ENCODE data around the gene TFDP2.
"Not testable (repeated sequence)": the region's sequence is repeated elsewhere in the genome, so short reads cannot be mapped to it uniquely, and the experiment has no call there.

The TFDP2 gene

DNA sequence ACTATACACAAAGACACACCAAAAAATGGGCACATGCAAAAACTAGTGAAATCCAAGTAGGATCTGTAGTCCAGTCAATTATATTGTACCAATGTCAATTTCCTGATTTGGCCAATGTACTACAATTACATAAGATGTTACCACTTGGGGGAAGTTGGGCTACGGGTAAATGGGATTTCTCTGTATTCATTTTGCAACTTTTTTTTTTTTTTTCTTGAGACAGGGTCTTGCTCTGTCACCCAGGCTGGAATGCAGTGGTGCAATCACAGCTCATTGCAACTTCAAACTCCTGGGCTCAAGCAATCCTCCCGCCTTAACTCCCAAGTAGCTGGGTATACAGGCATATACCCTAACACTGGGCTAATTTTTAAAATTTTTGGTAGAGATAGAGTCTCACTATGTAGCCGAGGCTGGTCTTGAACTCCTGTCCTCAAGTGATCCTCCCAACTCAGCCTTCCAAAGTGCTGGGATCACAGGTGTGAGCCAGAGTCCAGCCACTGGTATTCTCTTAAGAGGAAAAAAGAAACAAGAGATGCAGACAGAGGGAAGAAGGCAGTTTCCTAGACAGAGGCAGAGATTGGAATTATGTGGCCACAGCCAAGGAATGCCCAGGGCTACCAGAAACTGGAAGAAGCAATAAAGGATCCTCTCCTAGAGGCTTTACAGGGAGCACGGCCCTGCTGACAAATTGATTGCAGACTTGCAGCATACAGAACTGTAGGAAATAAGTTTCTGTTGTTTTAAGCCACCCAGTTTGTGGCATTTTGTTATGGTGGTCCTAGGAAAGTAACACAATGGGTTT lies 33.3 kb downstream of the TFDP2 start:
- Histone ChIP-seq H3K9me3 (no peaks in the 10 kb centered on the region), H3K4me3 (no peak overlapping the region), H3K36me3 (replicated peaks) (no peaks in the 10 kb centered on the region), H3K27me3 (ENCODE audit: low read depth) (no peaks in the 10 kb centered on the region), H3K4me1 (peaks cover 5% of the 10 kb centered on the region)
- DNase-seq (ENCODE audit: low spot score in 2 of 2): no peak
- in situ Hi-C loops (cut with MboI; ENCODE audit: low sequenced_read_pairs): no loop called here

GRCh38 chr3:142112601-142113000 lies 36.7 kb downstream of the TFDP2 start:
- DNase-seq (ENCODE audit: low spot score in 2 of 2): no peak
- no peaks in the 10 kb centered on the region for H3K36me3 ChIP-seq (replicated peaks)
- H3K27me3 ChIP-seq (ENCODE audit: low read depth): no peaks in the 10 kb centered on the region
- H3K4me3 ChIP-seq: no peak overlapping the region
- peaks cover 5% of the 10 kb centered on the region for H3K4me1 ChIP-seq
- no peaks in the 10 kb centered on the region for H3K9me3 ChIP-seq
- in situ Hi-C loops (cut with MboI; ENCODE audit: low sequenced_read_pairs): no loop called here

DNA sequence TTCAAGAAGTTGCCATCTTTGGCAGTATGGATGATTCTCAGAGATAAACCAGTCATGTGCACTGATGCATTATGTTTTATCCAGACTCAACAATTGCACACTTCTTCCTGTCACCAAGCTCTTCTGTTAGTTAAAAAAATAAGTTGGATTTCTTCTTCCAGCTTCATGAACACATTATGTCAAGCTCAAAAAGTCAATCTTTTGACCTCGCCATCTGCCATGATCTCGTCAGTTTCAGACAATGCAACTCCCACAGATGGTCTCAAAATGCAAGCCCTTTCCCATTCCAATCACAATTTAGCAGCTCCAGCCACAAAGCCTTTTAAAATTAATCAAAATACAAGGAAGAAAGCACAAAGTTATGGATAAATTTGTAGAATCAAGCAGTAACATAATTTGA lies 42.8 kb downstream of the TFDP2 start:
- H3K36me3 ChIP-seq (replicated peaks): no peaks in the 10 kb centered on the region
- no peaks in the 10 kb centered on the region for H3K9me3 ChIP-seq
- H3K4me3 ChIP-seq: no peak overlapping the region
- in situ Hi-C loops (cut with MboI; ENCODE audit: low sequenced_read_pairs): no loop called here
- no peak for DNase-seq (ENCODE audit: low spot score in 2 of 2)
- H3K4me1 ChIP-seq: no peaks in the 10 kb centered on the region
- no peaks in the 10 kb centered on the region; the same call in 1 of the 2 replicates for H3K27me3 ChIP-seq (ENCODE audit: low read depth)

DNA sequence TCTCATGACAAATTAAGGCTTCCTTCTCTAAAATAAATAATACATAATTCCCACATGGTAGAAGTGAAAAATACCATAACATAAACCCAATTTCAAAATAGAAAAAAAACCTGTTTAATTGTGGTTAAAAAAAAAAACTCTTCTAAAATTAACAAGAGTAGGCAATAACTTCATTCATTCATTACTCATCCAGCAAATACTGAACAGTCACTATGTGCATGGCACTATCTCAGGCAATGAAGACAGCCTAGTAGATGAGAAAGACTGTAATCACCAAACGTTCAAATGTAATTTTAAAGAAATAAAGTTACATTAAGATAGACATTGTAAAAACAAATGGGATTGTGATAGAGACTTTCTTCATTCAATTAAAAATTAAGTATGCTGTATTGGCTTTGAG lies 43.4 kb downstream of the TFDP2 start:
- H3K36me3 ChIP-seq (replicated peaks): no peaks in the 10 kb centered on the region
- H3K4me3 ChIP-seq: no peak overlapping the region
- no peaks in the 10 kb centered on the region; the same call in 1 of the 2 replicates for H3K27me3 ChIP-seq (ENCODE audit: low read depth)
- H3K4me1 ChIP-seq: no peaks in the 10 kb centered on the region
- no peaks in the 10 kb centered on the region for H3K9me3 ChIP-seq
- no peak for DNase-seq (ENCODE audit: low spot score in 2 of 2)
- in situ Hi-C loops (cut with MboI; ENCODE audit: low sequenced_read_pairs): no loop called here

GRCh38 chr3:142104763-142105162 lies 44.6 kb downstream of the TFDP2 start:
- H3K27me3 ChIP-seq (ENCODE audit: low read depth): no peaks in the 10 kb centered on the region; the same call in 1 of the 2 replicates
- no peak overlapping the region for H3K4me3 ChIP-seq
- no peak for DNase-seq (ENCODE audit: low spot score in 2 of 2)
- no peaks in the 10 kb centered on the region for H3K4me1 ChIP-seq
- H3K36me3 ChIP-seq (replicated peaks): no peaks in the 10 kb centered on the region
- in situ Hi-C loops (cut with MboI; ENCODE audit: low sequenced_read_pairs): no loop called here
- no peaks in the 10 kb centered on the region for H3K9me3 ChIP-seq

- no peaks in the 10 kb centered on the region for H3K36me3 ChIP-seq (replicated peaks)
- no peak overlapping the region for H3K4me3 ChIP-seq
- no peak for DNase-seq (ENCODE audit: low spot score in 2 of 2)
- H3K4me1 ChIP-seq: no peaks in the 10 kb centered on the region
- in situ Hi-C loops (cut with MboI; ENCODE audit: low sequenced_read_pairs): no loop called here
- H3K9me3 ChIP-seq: no peaks in the 10 kb centered on the region
- H3K27me3 ChIP-seq (ENCODE audit: low read depth): no peaks in the 10 kb centered on the region
These were observed 50.4 kb downstream of the TFDP2 start for GRCh38 chr3:142098964-142099363.

DNA sequence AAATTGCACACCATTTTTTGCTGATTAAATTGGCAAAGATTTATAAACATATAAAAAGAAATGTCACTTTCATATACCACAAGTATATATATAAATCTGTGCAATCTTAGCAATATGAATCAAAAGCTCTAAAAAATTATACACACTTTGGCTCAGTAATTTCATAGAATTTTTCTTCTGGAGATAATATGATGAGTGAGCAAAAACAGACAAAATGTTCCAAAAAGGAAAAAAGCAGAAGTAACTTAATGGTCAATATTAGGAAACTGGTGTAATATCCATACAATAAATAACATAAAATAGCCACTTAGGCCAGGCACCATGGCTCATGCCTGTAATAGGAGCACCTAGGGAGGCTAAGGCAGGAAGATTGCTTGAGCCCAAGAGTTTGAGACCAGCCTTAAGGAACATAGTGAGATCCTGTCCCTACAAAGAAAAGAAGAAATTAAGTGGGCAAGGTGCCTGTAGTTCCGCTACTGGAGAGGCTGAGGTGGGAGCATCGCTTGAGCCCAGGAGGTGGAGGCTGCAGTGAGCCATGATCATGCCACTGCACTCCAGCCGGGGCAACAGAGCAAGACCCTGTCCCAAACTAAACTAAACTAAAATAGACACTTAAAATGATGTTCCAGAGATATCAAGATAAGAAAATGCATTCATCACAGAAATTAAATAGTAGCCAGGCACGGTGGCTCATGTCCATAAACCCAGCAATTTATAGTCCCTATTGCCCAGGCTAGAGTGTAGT lies 52.1 kb downstream of the TFDP2 start:
- DNase-seq (ENCODE audit: low spot score in 2 of 2): no peak
- Histone ChIP-seq H3K9me3 (no peaks in the 10 kb centered on the region), H3K36me3 (replicated peaks) (no peaks in the 10 kb centered on the region), H3K27me3 (ENCODE audit: low read depth) (no peaks in the 10 kb centered on the region), H3K4me3 (no peak overlapping the region), H3K4me1 (no peaks in the 10 kb centered on the region)
- in situ Hi-C loops (cut with MboI; ENCODE audit: low sequenced_read_pairs): no loop called here

GRCh38 chr3:142095841-142096240 lies 53.5 kb downstream of the TFDP2 start:
- DNase-seq (ENCODE audit: low spot score in 2 of 2): no peak
- Histone ChIP-seq H3K27me3 (ENCODE audit: low read depth) (no peaks in the 10 kb centered on the region), H3K4me3 (no peak overlapping the region), H3K4me1 (no peaks in the 10 kb centered on the region), H3K9me3 (no peaks in the 10 kb centered on the region), H3K36me3 (replicated peaks) (no peaks in the 10 kb centered on the region)
- in situ Hi-C loops (cut with MboI; ENCODE audit: low sequenced_read_pairs): no loop called here

GRCh38 chr3:142088925-142089324 lies 60.4 kb downstream of the TFDP2 start:
- H3K27me3 ChIP-seq (ENCODE audit: low read depth); DNase-seq (ENCODE audit: low spot score in 2 of 2); H3K36me3 ChIP-seq (replicated peaks); in situ Hi-C loops (cut with MboI; ENCODE audit: low sequenced_read_pairs); H3K9me3 ChIP-seq; H3K4me1 ChIP-seq; H3K4me3 ChIP-seq: not testable (repeated sequence)

- no peak for DNase-seq (ENCODE audit: low spot score in 2 of 2)
- in situ Hi-C loops (cut with MboI; ENCODE audit: low sequenced_read_pairs): no loop called here
- no peak overlapping the region for H3K4me3 ChIP-seq
- no peaks in the 10 kb centered on the region for H3K27me3 ChIP-seq (ENCODE audit: low read depth)
- H3K36me3 ChIP-seq (replicated peaks): no peaks in the 10 kb centered on the region
- H3K9me3 ChIP-seq: no peaks in the 10 kb centered on the region; the same call in 1 of the 2 replicates
- H3K4me1 ChIP-seq: no peaks in the 10 kb centered on the region
These were observed 60.8 kb downstream of the TFDP2 start for GRCh38 chr3:142088522-142088921.

DNA sequence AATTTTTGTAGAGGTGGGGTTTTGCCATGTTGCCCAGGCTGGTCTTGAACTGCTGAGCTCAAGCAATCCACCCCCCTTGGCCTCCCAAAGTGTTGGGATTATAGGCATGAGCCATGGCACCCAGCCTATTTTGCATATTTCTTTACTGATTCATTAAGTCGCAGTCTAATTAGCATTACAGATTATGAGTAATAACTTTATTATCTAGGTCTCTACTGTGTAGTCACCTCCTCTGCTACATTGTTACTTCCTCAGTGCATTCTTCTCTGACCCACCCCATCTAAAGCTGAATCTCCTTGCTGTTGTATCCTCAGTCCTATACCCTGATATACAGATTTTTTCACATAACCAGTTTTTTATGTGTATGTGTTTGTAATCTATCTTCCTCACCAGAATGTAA lies 61.7 kb downstream of the TFDP2 start:
- H3K9me3 ChIP-seq: no peaks in the 10 kb centered on the region; the same call in 1 of the 2 replicates
- H3K4me3 ChIP-seq: no peak overlapping the region
- DNase-seq (ENCODE audit: low spot score in 2 of 2): no peak
- no peaks in the 10 kb centered on the region for H3K27me3 ChIP-seq (ENCODE audit: low read depth)
- no peaks in the 10 kb centered on the region for H3K36me3 ChIP-seq (replicated peaks)
- in situ Hi-C loops (cut with MboI; ENCODE audit: low sequenced_read_pairs): no loop called here
- no peaks in the 10 kb centered on the region for H3K4me1 ChIP-seq

DNA sequence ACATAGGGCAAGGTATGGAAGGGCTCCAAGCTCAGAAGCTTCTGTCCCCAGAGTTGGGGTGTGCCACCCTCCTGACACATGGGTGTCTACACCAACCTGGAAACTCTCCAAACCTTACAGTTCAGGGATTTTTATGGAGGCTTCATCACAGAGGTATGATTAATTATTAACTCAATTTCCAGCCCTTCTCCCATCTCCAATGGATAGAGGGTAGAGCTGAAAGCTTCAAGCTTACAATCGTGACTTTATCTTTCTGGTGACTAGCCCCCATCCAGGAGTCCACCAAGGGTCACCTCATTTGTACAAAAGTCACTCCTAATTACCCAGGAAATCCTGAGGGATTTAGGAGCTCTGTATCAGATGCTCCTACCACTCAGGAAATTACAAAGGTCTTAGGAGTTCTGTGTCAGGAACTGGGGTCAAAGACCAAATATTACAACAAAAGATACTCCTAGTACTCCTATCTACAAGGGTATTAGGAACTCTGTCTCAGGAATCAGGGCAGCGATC lies 62.7 kb downstream of the TFDP2 start:
- in situ Hi-C loops (cut with MboI; ENCODE audit: low sequenced_read_pairs): no loop called here
- H3K4me1 ChIP-seq: no peaks in the 10 kb centered on the region
- H3K36me3 ChIP-seq (replicated peaks): no peaks in the 10 kb centered on the region
- H3K9me3 ChIP-seq: no peaks in the 10 kb centered on the region; the same call in 1 of the 2 replicates
- no peak overlapping the region for H3K4me3 ChIP-seq
- no peaks in the 10 kb centered on the region for H3K27me3 ChIP-seq (ENCODE audit: low read depth)
- DNase-seq (ENCODE audit: low spot score in 2 of 2): no peak

DNA sequence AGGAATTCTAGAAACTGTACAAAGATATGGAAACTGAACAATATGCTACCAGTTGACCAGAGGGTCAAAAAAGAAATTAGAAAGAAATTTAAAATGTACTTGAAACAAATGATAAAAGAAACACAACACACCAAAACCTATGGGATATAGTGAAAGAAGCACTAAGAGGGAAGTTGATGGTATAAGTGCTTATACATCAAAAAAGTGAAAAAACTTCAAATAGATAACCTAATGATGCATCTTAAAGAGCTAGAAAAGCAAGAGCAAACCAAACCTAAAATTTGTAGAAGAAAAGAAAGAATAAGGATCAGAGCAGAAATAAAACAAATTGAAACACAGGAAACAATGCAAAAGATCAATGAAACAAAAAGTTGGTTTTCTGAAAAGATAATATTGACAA lies 68.2 kb downstream of the TFDP2 start:
- no peak for DNase-seq (ENCODE audit: low spot score in 2 of 2)
- in situ Hi-C loops (cut with MboI; ENCODE audit: low sequenced_read_pairs): no loop called here
- no peaks in the 10 kb centered on the region; the same call in 1 of the 2 replicates for H3K9me3 ChIP-seq
- no peaks in the 10 kb centered on the region for H3K27me3 ChIP-seq (ENCODE audit: low read depth)
- H3K4me3 ChIP-seq: no peak overlapping the region
- H3K4me1 ChIP-seq: no peaks in the 10 kb centered on the region
- no peaks in the 10 kb centered on the region for H3K36me3 ChIP-seq (replicated peaks)

DNA sequence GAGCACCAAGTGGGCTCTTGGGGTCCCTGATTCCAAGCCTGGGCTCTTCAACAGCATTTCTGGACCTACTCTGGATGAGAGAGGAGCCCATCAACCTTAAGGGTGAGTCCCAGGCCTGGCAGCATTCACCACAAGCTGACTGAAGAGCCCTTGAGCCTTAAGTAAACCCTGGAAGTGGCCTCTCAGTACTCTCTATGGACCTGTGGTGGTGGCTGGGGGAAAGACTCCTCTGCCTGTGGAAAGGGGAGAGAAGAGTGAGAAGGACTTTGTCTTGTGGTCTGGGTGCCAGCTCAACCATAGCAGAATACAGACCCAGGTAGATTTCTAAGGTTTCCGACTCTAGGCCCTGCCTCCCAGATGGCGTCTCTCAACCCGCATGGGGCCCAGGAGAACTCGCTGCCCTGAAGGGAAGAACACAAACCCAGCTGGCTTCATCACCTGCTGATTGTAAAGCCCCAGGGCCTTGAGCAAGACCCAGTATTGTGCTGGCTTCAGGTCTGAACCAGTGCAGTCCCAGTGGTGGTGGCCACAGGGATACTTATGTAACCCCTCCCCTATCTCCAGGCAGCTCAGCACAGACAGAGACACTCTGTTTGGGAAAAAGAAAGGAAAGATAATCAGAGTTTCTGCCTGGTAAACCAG lies 71.4 kb downstream of the TFDP2 start:
- no peaks in the 10 kb centered on the region for H3K9me3 ChIP-seq
- no peaks in the 10 kb centered on the region for H3K36me3 ChIP-seq (replicated peaks)
- H3K4me3 ChIP-seq: no peak overlapping the region
- in situ Hi-C loops (cut with MboI; ENCODE audit: low sequenced_read_pairs): no loop called here
- no peaks in the 10 kb centered on the region for H3K27me3 ChIP-seq (ENCODE audit: low read depth)
- 0 out of 2 replicates have a peak, but pooled peaks cover 3% of the 10 kb centered on the region for H3K4me1 ChIP-seq
- no peak for DNase-seq (ENCODE audit: low spot score in 2 of 2)

Measured in HAP-1 (cell line).